ENCODE results near the gene CUL4B.

DNA sequence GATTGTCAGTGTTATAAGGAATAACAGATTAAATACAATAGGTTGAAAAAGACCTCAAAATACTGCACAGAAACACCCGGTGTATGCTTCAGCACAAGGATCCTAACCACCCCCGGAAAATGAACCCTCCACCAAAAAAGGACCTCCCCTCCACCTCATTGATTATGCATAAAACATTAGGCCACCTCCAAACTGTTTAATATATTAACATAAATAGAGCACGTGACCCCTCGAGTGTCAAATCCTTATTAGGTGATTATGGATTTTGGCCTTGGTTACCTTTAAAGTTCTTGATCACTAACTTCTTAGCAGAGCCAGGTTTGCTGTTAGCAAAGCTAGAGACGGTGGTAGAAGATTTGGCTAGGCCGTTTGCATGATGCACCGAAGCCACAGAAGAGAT is 958 bp downstream of the CUL4B start:
- TF ChIP-seq POLR2AphosphoS5 (IDR thresholded peaks at IDR 0.05; ENCODE audit: low read depth, low read length) (no peak), POLR2A (IDR thresholded peaks at IDR 0.05; ENCODE audit: low read depth, low read length) (no peak), TAF1 (IDR thresholded peaks at IDR 0.05; ENCODE audit: low read depth, low read length) (no peak), PAX5 (IDR thresholded peaks at IDR 0.05; ENCODE audit: insufficient read depth, low read length, severe bottlenecking) (no peak)
